Keratinocyte (primary cell): ENCODE data around the gene CD247. TPM values are rescaled to one million over a fixed set of nuclear protein-coding genes. Genes with fewer than 3 reads are reported as not detected.

Experiments used
- DNase-seq: peaks from one replicate; pipeline ENCODE4 v3.0.0-alpha.2; 2011; ENCODE audit warnings: low read depth, missing footprints, low spot score
- FAIRE-seq: peaks from 2 replicates; lab custom pipeline; 2011; peaks lifted over from hg19 to GRCh38; lab: Jason Lieb, UNC
- H2AFZ ChIP-seq: 2 replicates; pipeline ENCODE4 v1.6.0; 2012; ENCODE audit warnings: low read length, control low read depth, inconsistent platforms; ENCODE audit not compliant: control insufficient read depth
- H3K27ac ChIP-seq: 2 replicates; pipeline ENCODE4 v1.5.1; 2011; ENCODE audit warnings: low read length; ENCODE audit not compliant: control insufficient read depth, insufficient read depth
- H3K27me3 ChIP-seq: 3 replicates; pipeline ENCODE4 v1.6.0; 2011; ENCODE audit warnings: low read length; ENCODE audit not compliant: control insufficient read depth, insufficient read depth; ENCODE audit errors: extremely low read depth
- H3K36me3 ChIP-seq, 2 experiments: 2 replicates in 1 of 2; 3 replicates in 1 of 2; pipeline ENCODE4 v1.5.1; 2011; ENCODE audit warnings: low read length in 2 of 2, mild to moderate bottlenecking in 1 of 2; ENCODE audit not compliant: control insufficient read depth in 2 of 2, insufficient read depth in 2 of 2; ENCODE audit errors: extremely low read depth in 1 of 2
- H3K4me1 ChIP-seq: 3 replicates; pipeline ENCODE4 v1.5.1; 2011; ENCODE audit warnings: low read length; ENCODE audit not compliant: control insufficient read depth, insufficient read depth; ENCODE audit errors: extremely low read depth
- H3K4me2 ChIP-seq: 3 replicates; pipeline ENCODE4 v1.6.0; 2011; ENCODE audit warnings: low read depth, low read length; ENCODE audit not compliant: control insufficient read depth, insufficient read depth; ENCODE audit errors: extremely low read depth
- H3K4me3 ChIP-seq, 3 experiments: fragments of 200-600 bp in 1 of 3; sonication (generic) in 1 of 3; 2 replicates in 2 of 3; 3 replicates in 1 of 3; pipeline ENCODE4 v1.5.1; 2011 to 2016; ENCODE audit warnings: low read length in 3 of 3, mild to moderate bottlenecking in 3 of 3, control low read depth in 2 of 3, inconsistent platforms in 1 of 3, low read depth in 1 of 3, mixed read lengths in 1 of 3, mixed run types in 1 of 3, moderate library complexity in 1 of 3; ENCODE audit not compliant: control insufficient read depth in 2 of 3, insufficient read depth in 2 of 3; ENCODE audit errors: extremely low read depth in 1 of 3
- H3K79me2 ChIP-seq: 2 replicates; pipeline ENCODE4 v1.6.0; 2012; ENCODE audit warnings: low read length; ENCODE audit not compliant: control insufficient read depth, insufficient read depth
- H3K9ac ChIP-seq: 3 replicates; pipeline ENCODE4 v1.6.0; 2011; ENCODE audit warnings: low read length; ENCODE audit not compliant: control insufficient read depth, insufficient read depth; ENCODE audit errors: extremely low read depth
- H3K9me1 ChIP-seq: 3 replicates; pipeline ENCODE4 v1.6.0; 2011; ENCODE audit warnings: low read length; ENCODE audit not compliant: control insufficient read depth, insufficient read depth; ENCODE audit errors: extremely low read depth
- H3K9me3 ChIP-seq: 2 replicates; pipeline ENCODE4 v1.5.1; 2012; ENCODE audit warnings: low read depth, low read length; ENCODE audit not compliant: control insufficient read depth
- H4K20me1 ChIP-seq: 3 replicates; pipeline ENCODE4 v1.6.0; 2011; ENCODE audit warnings: low read length; ENCODE audit not compliant: control insufficient read depth, insufficient read depth; ENCODE audit errors: extremely low read depth
- CTCF ChIP-seq, 3 experiments: IDR thresholded peaks in 1 of 3; conservative IDR thresholded peaks in 1 of 3; optimal IDR thresholded peaks in 1 of 3; 2 replicates in 2 of 3; 3 replicates in 1 of 3; pipeline versions ENCODE3 to v1.5.1; 2011; ENCODE audit warnings: low read length in 3 of 3, mild to moderate bottlenecking in 3 of 3, moderate library complexity in 2 of 3, control low read depth in 1 of 3, inconsistent platforms in 1 of 3; ENCODE audit not compliant: insufficient read depth in 2 of 3; ENCODE audit errors: extremely low read depth in 1 of 3
- EZH2 ChIP-seq: IDR thresholded peaks from one replicate; pipeline ENCODE4 v1.6.1; 2012; ENCODE audit warnings: inconsistent platforms, mild to moderate bottlenecking, low read length, moderate library complexity
- dilution Hi-C: fragments of 300-500 bp; cut with MboI; formaldehyde crosslinking; loops from one replicate; pipeline ENCODE4 v1.7.0; 2020; ENCODE audit warnings: low sequenced_read_pairs; ENCODE audit not compliant: extremely low pct_ligation_motif_present
- polyA plus RNA-seq, 5 experiments: library from polyadenylated mRNA; depleted of rRNA in 3 of 5; stranded (reverse) in 3 of 5; stranded (forward) in 1 of 5; unstranded in 1 of 5; fragments of >200 nt; gene quantifications; 1 replicate in 1 of 5; 2 replicates in 3 of 5; 3 replicates in 1 of 5; pipeline versions ENCODE4 v1.2.1 to v1.2.3, GENCODE V29; 2011 to 2012; ENCODE audit warnings: missing spikeins in 2 of 5, low read depth in 1 of 5, low replicate concordance in 1 of 5

Gene CD247
- polyA plus RNA-seq, 1 donor (not counting 4 experiments of a cell fraction or from before 2014, with no cell fraction given), result not detected

GRCh38 chr1:167488786-167489185, 29.5 kb downstream of the CD247 start:
- H2AFZ ChIP-seq, result no peak overlapping the region
- dilution Hi-C loops, result no loop called here
- H3K36me3 ChIP-seq, result no peaks in the 10 kb centered on the region
- DNase-seq (no peak), FAIRE-seq (no peak)
- H3K9ac ChIP-seq, result no peak overlapping the region
- no peak overlapping the region for H3K4me2 ChIP-seq
- no peaks in the 10 kb centered on the region for H4K20me1 ChIP-seq
- no peaks in the 10 kb centered on the region for H3K9me1 ChIP-seq
- no peaks in the 10 kb centered on the region for H3K9me3 ChIP-seq
- H3K27me3 ChIP-seq, result no peaks in the 10 kb centered on the region
- no peaks in the 10 kb centered on the region for H3K4me1 ChIP-seq
- H3K79me2 ChIP-seq, result no peaks in the 10 kb centered on the region
- H3K4me3 ChIP-seq, result no peak overlapping the region
- TF ChIP-seq CTCF (optimal IDR thresholded peaks at IDR 0.05 in 1 of 3, IDR thresholded peaks at IDR 0.05 in 1 of 3, conservative IDR thresholded peaks at IDR 0.05 in 1 of 3; ENCODE audit: extremely low read depth in 1 of 3, insufficient read depth in 2 of 3, low read length in 3 of 3) (no peak), EZH2 (no peak)
- H3K27ac ChIP-seq, result no peak overlapping the region

GRCh38 chr1:167487614-167488013, 30.7 kb downstream of the CD247 start:
- Histone ChIP-seq H4K20me1 (no peaks in the 10 kb centered on the region), H2AFZ (no peak overlapping the region), H3K9ac (no peak overlapping the region), H3K4me1 (no peaks in the 10 kb centered on the region), H3K4me2 (no peak overlapping the region), H3K79me2 (no peaks in the 10 kb centered on the region), H3K9me1 (no peaks in the 10 kb centered on the region), H3K36me3 (no peaks in the 10 kb centered on the region), H3K27me3 (no peaks in the 10 kb centered on the region), H3K4me3 (no peak overlapping the region), H3K27ac (no peak overlapping the region), H3K9me3 (no peaks in the 10 kb centered on the region)
- dilution Hi-C loops, result no loop called here
- TF ChIP-seq CTCF (optimal IDR thresholded peaks at IDR 0.05 in 1 of 3, IDR thresholded peaks at IDR 0.05 in 1 of 3, conservative IDR thresholded peaks at IDR 0.05 in 1 of 3; ENCODE audit: extremely low read depth in 1 of 3, insufficient read depth in 2 of 3, low read length in 3 of 3) (no peak), EZH2 (no peak)
- FAIRE-seq, result no peak
- no peak for DNase-seq
